SK-N-SH (cell line): ENCODE measurements around the gene MEX3D. TPM values are rescaled to one million over a fixed set of nuclear protein-coding genes. Genes with fewer than 3 reads are reported as not detected.

ENCODE experiments used
- CTCF ChIA-PET: fragments of 300-600, 350-600 bp; formaldehyde crosslinking; extraction: SDS; loops from one replicate; lab custom pipeline; 2021; lab: Yijun Ruan, JAX
- POLR2A ChIA-PET: fragments of 350-600 bp; sonication (Branson Sonifier 250); formaldehyde crosslinking; extraction: SDS; loops from one replicate; lab custom pipeline; 2020; ENCODE audit warnings: antibody characterized with exemption, inconsistent platforms; lab: Yijun Ruan, JAX
- DNase-seq: peaks from one replicate; pipeline ENCODE4 v3.0.0; 2012
- H2AFZ ChIP-seq: fragments of 200-600 bp; sonication (generic); 2 replicates; pipeline ENCODE4 v1.8.1; 2016; ENCODE audit warnings: antibody characterized with exemption, mild to moderate bottlenecking, low read depth
- H3F3A ChIP-seq: fragments of 200-600 bp; sonication (generic); replicated peaks from 2 replicates; pipeline ENCODE3; 2016; ENCODE audit warnings: antibody characterized with exemption, mild to moderate bottlenecking; ENCODE audit not compliant: insufficient read depth
- H3K27ac ChIP-seq, 2 experiments: fragments of 200-500 bp in 1 of 2; fragments of 200-600 bp in 1 of 2; sonication (Bioruptor generic) in 1 of 2; sonication (generic), shearing (Covaris generic) in 1 of 2; 2 replicates each; pipeline versions ENCODE4 v1.5.1 to v1.6.1; 2014 to 2016; ENCODE audit warnings: low read depth in 2 of 2, inconsistent platforms in 1 of 2, low read length in 1 of 2, mild to moderate bottlenecking in 1 of 2, mixed read lengths in 1 of 2
- H3K27me3 ChIP-seq: fragments of 200-600 bp; sonication (generic), shearing (Covaris generic); 2 replicates; pipeline ENCODE4 v1.6.1; 2016; ENCODE audit warnings: mixed run types; ENCODE audit not compliant: insufficient read depth
- H3K36me3 ChIP-seq, 2 experiments: fragments of 200-500 bp in 1 of 2; fragments of 200-600 bp in 1 of 2; sonication (Bioruptor generic) in 1 of 2; sonication (generic) in 1 of 2; replicated peaks in 1 of 2; 2 replicates each; pipeline versions ENCODE3 to v1.5.1; 2014 to 2016; ENCODE audit warnings: low read length in 1 of 2, mild to moderate bottlenecking in 1 of 2; ENCODE audit not compliant: insufficient read depth in 2 of 2, control insufficient read depth in 1 of 2
- H3K4me1 ChIP-seq, 2 experiments: fragments of 200-500 bp in 1 of 2; fragments of 200-600 bp in 1 of 2; sonication (Bioruptor generic) in 1 of 2; sonication (generic), shearing (Covaris generic) in 1 of 2; 2 replicates each; pipeline versions ENCODE4 v1.5.1 to v1.6.1; 2014 to 2016; ENCODE audit warnings: low read depth in 1 of 2, low read length in 1 of 2, mixed run types in 1 of 2; ENCODE audit not compliant: insufficient read depth in 2 of 2, control insufficient read depth in 1 of 2
- H3K4me2 ChIP-seq: fragments of 200-600 bp; sonication (generic), shearing (Covaris generic); 2 replicates; pipeline ENCODE4 v1.6.1; 2017; ENCODE audit warnings: mixed run types
- H3K4me3 ChIP-seq, 2 experiments: fragments of 200-500 bp in 1 of 2; fragments of 200-600 bp in 1 of 2; sonication (Bioruptor generic) in 1 of 2; sonication (generic), shearing (Covaris generic) in 1 of 2; 2 replicates each; pipeline versions ENCODE4 v1.5.1 to v1.8.1; 2014 to 2016; ENCODE audit warnings: low read depth in 2 of 2, inconsistent platforms in 1 of 2, low read length in 1 of 2, mild to moderate bottlenecking in 1 of 2, mixed read lengths in 1 of 2, moderate library complexity in 1 of 2
- H3K79me2 ChIP-seq: fragments of 200-600 bp; sonication (generic); 2 replicates; pipeline ENCODE4 v1.8.1; 2017; ENCODE audit warnings: mild to moderate bottlenecking; ENCODE audit not compliant: insufficient read depth
- H3K9ac ChIP-seq: fragments of 200-600 bp; sonication (generic); 2 replicates; pipeline ENCODE4 v1.6.1; 2017; ENCODE audit warnings: mixed run types
- H3K9me2 ChIP-seq: fragments of 200-600 bp; sonication (generic); 2 replicates; pipeline ENCODE4 v1.6.1; 2017; ENCODE audit warnings: mixed run types
- H3K9me3 ChIP-seq: fragments of 200-600 bp; sonication (generic); 2 replicates; pipeline ENCODE4 v1.6.1; 2017; ENCODE audit warnings: mixed run types, mild to moderate bottlenecking, moderate library complexity
- H4K20me1 ChIP-seq: fragments of 200-600 bp; sonication (generic); 2 replicates; pipeline ENCODE4 v1.6.1; 2017; ENCODE audit warnings: mild to moderate bottlenecking, mixed run types; ENCODE audit not compliant: insufficient read depth
- CHD2 ChIP-seq: fragments of 150-350 bp; IDR thresholded peaks from 2 replicates; pipeline ENCODE4 v1.6.1; 2018; ENCODE audit warnings: low read length; ENCODE audit not compliant: partially characterized antibody
- ELF1 ChIP-seq: IDR thresholded peaks from 2 replicates; pipeline ENCODE4 v1.4.0; 2012
- EZH2phosphoT487 ChIP-seq: fragments of 200-600 bp; sonication (generic); IDR thresholded peaks from 2 replicates; pipeline ENCODE4 v1.6.1; 2017; ENCODE audit warnings: low read depth, mixed run types, mild to moderate bottlenecking, antibody characterized with exemption, moderate library complexity, borderline replicate concordance
- IRF3 ChIP-seq: fragments of 150-350 bp; IDR thresholded peaks from 2 replicates; pipeline ENCODE4 v1.6.1; 2016; ENCODE audit warnings: mild to moderate bottlenecking, low read depth, low read length
- MAX ChIP-seq: IDR thresholded peaks from 2 replicates; pipeline ENCODE4 v1.4.0; 2012; ENCODE audit warnings: low read depth
- MEF2A ChIP-seq: IDR thresholded peaks from 2 replicates; pipeline ENCODE4 v1.4.0; 2012; ENCODE audit warnings: low read depth, borderline replicate concordance
- MXI1 ChIP-seq: IDR thresholded peaks from 2 replicates; pipeline ENCODE4 v1.6.1; 2012; ENCODE audit warnings: mild to moderate bottlenecking, low read depth, low read length, improper control_type of control experiment
- NFIC ChIP-seq: IDR thresholded peaks from 2 replicates; pipeline ENCODE4 v1.4.0; 2012; ENCODE audit warnings: borderline replicate concordance
- NRF1 ChIP-seq: IDR thresholded peaks from 2 replicates; pipeline ENCODE4 v1.6.1; 2012; ENCODE audit warnings: low read depth, mild to moderate bottlenecking, low read length
- PBX3 ChIP-seq: IDR thresholded peaks from 2 replicates; pipeline ENCODE4; 2012
- POLR2AphosphoS5 ChIP-seq: IDR thresholded peaks from 2 replicates; pipeline ENCODE4 v1.6.1; 2012; ENCODE audit warnings: low read depth, low read length
- RAD21 ChIP-seq: IDR thresholded peaks from 2 replicates; pipeline ENCODE4 v1.6.1; 2012; ENCODE audit warnings: mild to moderate bottlenecking, low read length
- RCOR1 ChIP-seq: fragments of 150-350 bp; IDR thresholded peaks from 2 replicates; pipeline ENCODE4 v1.6.1; 2017; ENCODE audit warnings: antibody characterized with exemption, low read length
- RFX5 ChIP-seq: IDR thresholded peaks from 2 replicates; pipeline ENCODE4 v1.6.1; 2012; ENCODE audit warnings: mild to moderate bottlenecking, improper control_type of control experiment, low read length
- SIN3A ChIP-seq: IDR thresholded peaks from 2 replicates; pipeline ENCODE4 v1.6.1; 2012; ENCODE audit warnings: low read depth, mild to moderate bottlenecking, low read length, moderate library complexity, borderline replicate concordance
- TCF12 ChIP-seq: IDR thresholded peaks from 2 replicates; pipeline ENCODE4 v1.4.0; 2012
- TEAD4 ChIP-seq: IDR thresholded peaks from 2 replicates; pipeline ENCODE4 v1.4.0; 2012; ENCODE audit warnings: mild to moderate bottlenecking, borderline replicate concordance; ENCODE audit not compliant: insufficient read depth
- WGBS: methylation state at CpG from one replicate; pipeline ENCODE4 v1.1.6; 2017; ENCODE audit warnings: low lambda C conversion rate; 5-methylcytosine and 5-hydroxymethylcytosine counted together
- polyA plus RNA-seq, 3 experiments: library from polyadenylated mRNA; depleted of rRNA; stranded (reverse); fragments of >200 nt; gene quantifications; 2 replicates each; pipeline ENCODE4 v1.2.3, GENCODE V29; 2012

Gene MEX3D
- polyA plus RNA-seq, 1 of the 3 experiments (the other 2 are of a cell fraction) = 14.9 TPM

- Histone ChIP-seq H3K9ac (no peak within 1 kb of the TSS), H3K4me3 (no peak within 1 kb of the TSS), H2AFZ (no peak within 1 kb of the TSS), H3K4me2 (no peak within 1 kb of the TSS), H3K27me3 (peaks cover 52% of the 10 kb centered on the region), H3K36me3 (no peaks in the 10 kb centered on the region), H3K9me3 (no peaks in the 10 kb centered on the region), H3K4me1 (no peaks in the 10 kb centered on the region), H3F3A (peaks cover 6% of the 10 kb centered on the region), H3K79me2 (no peaks in the 10 kb centered on the region), H3K9me2 (no peaks in the 10 kb centered on the region), H4K20me1 (no peaks in the 10 kb centered on the region), H3K27ac (no peak within 1 kb of the TSS)
- WGBS = 8% methylated on average over 9 of the region's 92 CpGs
- ChIA-PET CTCF (interaction anchor here (0.6 to 2.3 kb wide), 5 partner anchors 22 to 273 kb away, joined by 3 to 14 read pairs (median 3); partner anchors contain the start of gene REEP6), POLR2A (no interaction called here)
- DNase-seq = peak; percentile 69
- no peak for TF ChIP-seq PBX3
- TF ChIP-seq, all 33 proteins: peak for 0
These were observed 44.5 kb downstream of the MEX3D start, which contains the start of gene PLK5 for GRCh38 chr19:1523412-1524286. Gene PLK5 (plus strand): TSS chr19:1524077. CDS start chr19:1526997, 2,920 bp downstream.

DNA sequence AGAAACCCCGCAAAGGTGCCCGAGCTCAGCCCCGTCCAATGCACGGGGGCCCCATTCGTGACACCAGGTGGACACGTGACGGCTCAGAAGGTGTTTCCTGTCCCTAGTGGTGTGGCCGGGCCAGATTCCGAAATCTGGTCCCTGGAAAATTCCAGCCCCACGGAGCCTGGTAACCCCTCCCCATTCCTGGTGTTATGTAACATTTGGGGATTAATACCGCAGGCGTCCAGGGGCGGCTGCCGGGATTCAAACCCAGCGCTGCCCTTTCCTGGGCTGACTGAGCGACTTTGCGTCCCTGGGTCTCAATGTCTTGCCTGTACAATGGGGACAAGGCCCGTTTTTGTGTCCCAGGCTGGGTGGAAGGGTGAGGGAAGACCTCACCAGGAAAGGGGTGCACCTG is 45.3 kb downstream of the MEX3D start:
- no peak overlapping the region for H3K4me3 ChIP-seq
- H3K79me2 ChIP-seq = no peaks in the 10 kb centered on the region
- H3K9me3 ChIP-seq = no peaks in the 10 kb centered on the region
- no peaks in the 10 kb centered on the region for H4K20me1 ChIP-seq
- no peak for TF ChIP-seq TEAD4
- TF ChIP-seq ELF1 = no peak
- TF ChIP-seq TCF12 = no peak
- no peak for TF ChIP-seq EZH2phosphoT487
- no peak for TF ChIP-seq RFX5
- no peak for TF ChIP-seq CHD2
- no peak for TF ChIP-seq SIN3A
- TF ChIP-seq NRF1 = no peak
- TF ChIP-seq RAD21 = no peak
- no peak for TF ChIP-seq MAX
- no peak for TF ChIP-seq MXI1
- TF ChIP-seq RCOR1 = no peak
- no peak for TF ChIP-seq POLR2AphosphoS5
- no peak for TF ChIP-seq IRF3
- TF ChIP-seq MEF2A = no peak
- no peak for TF ChIP-seq NFIC
- peaks cover 6% of the 10 kb centered on the region for H3F3A ChIP-seq
- H3K27ac ChIP-seq = no peak overlapping the region
- no peaks in the 10 kb centered on the region for H3K9me2 ChIP-seq
- no peak overlapping the region for H2AFZ ChIP-seq
- peaks cover 50% of the 10 kb centered on the region for H3K27me3 ChIP-seq
- H3K4me1 ChIP-seq = no peaks in the 10 kb centered on the region
- WGBS = 45% methylated on average over 4 of the region's 18 CpGs
- ChIA-PET POLR2A (no interaction called here), CTCF (interaction anchor here (0.7 to 2.3 kb wide), 2 partner anchors 23 to 274 kb away, joined by 3 to 14 read pairs; no protein-coding TSS in a partner anchor)
- no peak for DNase-seq
- H3K36me3 ChIP-seq = no peaks in the 10 kb centered on the region
- H3K9ac ChIP-seq = no peak overlapping the region
- no peak overlapping the region for H3K4me2 ChIP-seq
